Uterus (tissue), 4 donors: ENCODE results near the gene STIMATE. TPM values are rescaled to one million over a fixed set of nuclear protein-coding genes. Genes with fewer than 3 reads are reported as not detected.

Experiments
- DNase-seq, 2 donors: peaks; one replicate each; pipeline ENCODE4 v3.0.0-alpha.2; 2019 to 2020
- H3K27ac ChIP-seq, 2 donors: fragments of 200-600 bp; sonication (generic); 1 replicate in 1 of 2; 2 replicates in 1 of 2; pipeline ENCODE4 v1.5.1; 2016 to 2018
- H3K27me3 ChIP-seq, 2 donors: fragments of 200-600 bp; sonication (generic); one replicate each; pipeline ENCODE4 v1.5.1; 2018 to 2019; ENCODE audit warnings: control low read depth in 1 of 2
- H3K36me3 ChIP-seq, 2 donors: fragments of 200-600 bp; sonication (generic); one replicate each; pipeline ENCODE4 v1.5.1; 2019; ENCODE audit warnings: control low read depth in 1 of 2
- H3K4me1 ChIP-seq, 2 donors: fragments of 200-600 bp; sonication (generic); one replicate each; pipeline ENCODE4 v1.5.1; 2018 to 2019; ENCODE audit warnings: control low read depth in 1 of 2
- H3K4me3 ChIP-seq, 2 donors: fragments of 200-600 bp; sonication (generic); 1 replicate in 1 of 2; 2 replicates in 1 of 2; pipeline ENCODE4 v1.5.1; 2018 to 2019; ENCODE audit warnings: mild to moderate bottlenecking in 1 of 2
- H3K9me3 ChIP-seq, 2 donors: fragments of 200-600 bp; sonication (generic); one replicate each; pipeline ENCODE4 v1.5.1; 2019; ENCODE audit warnings: control low read depth in 1 of 2
- CTCF ChIP-seq, 4 experiments: fragments of 200-600 bp in 2 of 4; fragments of 450-650 bp in 2 of 4; sonication (generic) in 2 of 4; IDR thresholded peaks; one replicate each; pipeline ENCODE4 v1.5.1; 2016 to 2019; ENCODE audit warnings: antibody characterized with exemption in 4 of 4, mild to moderate bottlenecking in 2 of 4, moderate library complexity in 1 of 4
- POLR2A ChIP-seq, 2 donors: fragments of 450-650 bp; IDR thresholded peaks; one replicate each; pipeline ENCODE4 v1.6.1; 2016; ENCODE audit warnings: antibody characterized with exemption in 2 of 2, mild to moderate bottlenecking in 1 of 2, moderate library complexity in 1 of 2
- intact Hi-C: fragments of 100-400 bp; cut with DNase I; formaldehyde crosslinking; loops from one replicate; pipeline ENCODE4 v1.15.1; 2023; ENCODE audit warnings: low total_unique reads
- total RNA-seq, 4 donors: library from RNA; depleted of rRNA in 3 of 4; stranded (reverse); fragments of >200 nt in 3 of 4; gene quantifications; one replicate each; pipeline versions ENCODE4 v1.1.0 to v1.2.4, GENCODE V29; 2014 to 2023
- donor health status: DM: yes; HTN: yes; CAD: no.

STIMATE gene
- total RNA-seq, 4 donors from 2014 or later = 6.7 to 24.1 (median 21.5) TPM

- Histone ChIP-seq H3K36me3 (no peaks in the 10 kb centered on the region), H3K27me3 (no peaks in the 10 kb centered on the region), H3K4me3 (no peak overlapping the region), H3K9me3 (no peaks in the 10 kb centered on the region), H3K27ac (no peak overlapping the region), H3K4me1 (no peaks in the 10 kb centered on the region)
- no peak for TF ChIP-seq CTCF (IDR thresholded peaks at IDR 0.05)
- no peak for TF ChIP-seq POLR2A (IDR thresholded peaks at IDR 0.05)
- intact Hi-C loops = no loop called here
- DNase-seq = no peak
Measured at GRCh38 chr3:52856666-52857065, 40.7 kb downstream of the STIMATE start.

- DNase-seq = no peak
- intact Hi-C loops = no loop called here
- Histone ChIP-seq H3K27ac (no peak overlapping the region), H3K27me3 (no peaks in the 10 kb centered on the region), H3K36me3 (no peaks in the 10 kb centered on the region), H3K4me1 (no peaks in the 10 kb centered on the region), H3K9me3 (no peaks in the 10 kb centered on the region), H3K4me3 (no peak overlapping the region)
- TF ChIP-seq POLR2A (IDR thresholded peaks at IDR 0.05) = no peak
- no peak for TF ChIP-seq CTCF (IDR thresholded peaks at IDR 0.05)
Measured at GRCh38 chr3:52854013-52854412, 43.3 kb downstream of the STIMATE start.

- intact Hi-C loops = no loop called here
- TF ChIP-seq POLR2A (IDR thresholded peaks at IDR 0.05) = no peak
- TF ChIP-seq CTCF (IDR thresholded peaks at IDR 0.05) = no peak
- no peak for DNase-seq
- Histone ChIP-seq H3K4me1 (no peaks in the 10 kb centered on the region), H3K4me3 (no peak overlapping the region), H3K36me3 (no peaks in the 10 kb centered on the region), H3K27me3 (no peaks in the 10 kb centered on the region), H3K9me3 (no peaks in the 10 kb centered on the region), H3K27ac (no peak overlapping the region)
Measured at GRCh38 chr3:52852419-52852818, 44.9 kb downstream of the STIMATE start.

GRCh38 chr3:52851348-52851747, 46.0 kb downstream of the STIMATE start:
- Histone ChIP-seq H3K27ac (no peak overlapping the region), H3K36me3 (no peaks in the 10 kb centered on the region), H3K27me3 (no peaks in the 10 kb centered on the region), H3K4me1 (peaks cover 0 to 2% of the 10 kb centered on the region in 2 donors), H3K4me3 (no peak overlapping the region), H3K9me3 (no peaks in the 10 kb centered on the region)
- peak in 3 of 4 experiments; percentile 30 to 56 (median 38) for TF ChIP-seq CTCF (IDR thresholded peaks at IDR 0.05)
- no peak for TF ChIP-seq POLR2A (IDR thresholded peaks at IDR 0.05)
- DNase-seq = no peak
- intact Hi-C loops = no loop called here

GRCh38 chr3:52849656-52850055, 47.7 kb downstream of the STIMATE start:
- Histone ChIP-seq H3K27ac (no peak overlapping the region), H3K4me1 (peaks cover 0 to 6% of the 10 kb centered on the region in 2 donors)

More at GRCh38 chr3:52849656-52850055, 47.7 kb downstream of the STIMATE start:
- no peaks in the 10 kb centered on the region for H3K9me3 ChIP-seq
- no peak for TF ChIP-seq CTCF (IDR thresholded peaks at IDR 0.05)
- TF ChIP-seq POLR2A (IDR thresholded peaks at IDR 0.05) = no peak
- DNase-seq = no peak
- no peak overlapping the region for H3K4me3 ChIP-seq
- no peaks in the 10 kb centered on the region for H3K36me3 ChIP-seq
- H3K27me3 ChIP-seq = no peaks in the 10 kb centered on the region
- intact Hi-C loops = no loop called here
